Large intestine (tissue), 3 donors: ENCODE results near the gene MBTD1. TPM values are rescaled to one million over a fixed set of nuclear protein-coding genes. Genes with fewer than 3 reads are reported as not detected.
A peak's percentile ranks its signal among the peaks of the same experiment; 100 is the strongest.

Experiments
- DNase-seq, 2 donors: peaks; one replicate each; pipeline versions ENCODE4 v3.0.0 to v3.0.0-alpha.2; 2013
- H3K27ac ChIP-seq: one replicate; pipeline ENCODE4 v1.5.1; 2013; ENCODE audit warnings: low read length
- H3K27me3 ChIP-seq: 2 replicates; pipeline ENCODE4 v1.6.1; 2013; ENCODE audit warnings: low read length; ENCODE audit not compliant: control insufficient read depth, insufficient read depth
- H3K36me3 ChIP-seq: 2 replicates; pipeline ENCODE4 v1.6.1; 2013; ENCODE audit warnings: low read length; ENCODE audit not compliant: control insufficient read depth, insufficient read depth
- H3K4me1 ChIP-seq: one replicate; pipeline ENCODE4 v1.6.1; 2013; ENCODE audit warnings: low read length; ENCODE audit not compliant: control insufficient read depth, insufficient read depth
- H3K4me3 ChIP-seq: one replicate; pipeline ENCODE4 v1.5.1; 2013; ENCODE audit warnings: low read length
- H3K9me3 ChIP-seq: one replicate; pipeline ENCODE4 v1.6.1; 2013; ENCODE audit warnings: mild to moderate bottlenecking, low read depth, low read length, moderate library complexity; ENCODE audit not compliant: control insufficient read depth
- WGBS: methylation state at CpG from one replicate; pipeline ENCODE4 v1.1.5; 2013; ENCODE audit warnings: low lambda C conversion rate; ENCODE audit not compliant: insufficient coverage; 5-methylcytosine and 5-hydroxymethylcytosine counted together
- polyA plus RNA-seq: library from polyadenylated mRNA; unstranded; fragments of 120-200 nt; gene quantifications from one replicate; pipeline ENCODE4 v1.2.1, GENCODE V29; 2013

MBTD1 gene
- polyA plus RNA-seq, 1 donor, result 28.0 TPM

- WGBS, result 42% methylated on average over 2 of the region's 6 CpGs
- Histone ChIP-seq H3K27ac (peak overlapping the region; percentile 32), H3K4me3 (no peak overlapping the region), H3K27me3 (no peaks in the 10 kb centered on the region), H3K36me3 (peaks cover 20% of the 10 kb centered on the region), H3K9me3 (no peaks in the 10 kb centered on the region), H3K4me1 (peaks cover 11% of the 10 kb centered on the region)
- DNase-seq, result peak in 1 of 2 donors; percentile 45
These were observed 4.2 kb downstream of the MBTD1 start for GRCh38 chr17:51255673-51256072.

GRCh38 chr17:51251010-51251409 lies 8.8 kb downstream of the MBTD1 start:
- no peak for DNase-seq
- H3K27me3 ChIP-seq, result no peaks in the 10 kb centered on the region
- no peak overlapping the region for H3K4me3 ChIP-seq
- peaks cover 16% of the 10 kb centered on the region for H3K36me3 ChIP-seq
- no peak overlapping the region for H3K27ac ChIP-seq
- no peaks in the 10 kb centered on the region for H3K4me1 ChIP-seq
- no peaks in the 10 kb centered on the region for H3K9me3 ChIP-seq

- no CpG with 5 or more reads among the region's 3 CpGs for WGBS
- peaks cover 16% of the 10 kb centered on the region for H3K36me3 ChIP-seq
- no peak overlapping the region for H3K4me3 ChIP-seq
- H3K4me1 ChIP-seq, result no peaks in the 10 kb centered on the region
- DNase-seq, result no peak
- H3K27me3 ChIP-seq, result no peaks in the 10 kb centered on the region
- H3K27ac ChIP-seq, result no peak overlapping the region
- no peaks in the 10 kb centered on the region for H3K9me3 ChIP-seq
These were observed 9.5 kb downstream of the MBTD1 start for GRCh38 chr17:51250314-51250840.

GRCh38 chr17:51245535-51245934 lies 14.3 kb downstream of the MBTD1 start:
- H3K27me3 ChIP-seq, result no peaks in the 10 kb centered on the region
- H3K27ac ChIP-seq, result no peak overlapping the region
- no peak for DNase-seq
- no peaks in the 10 kb centered on the region for H3K9me3 ChIP-seq
- H3K36me3 ChIP-seq, result no peaks in the 10 kb centered on the region
- no peak overlapping the region for H3K4me3 ChIP-seq
- no peaks in the 10 kb centered on the region for H3K4me1 ChIP-seq
- WGBS, result no CpG with 5 or more reads among the region's 1 CpG

GRCh38 chr17:51244041-51244440 lies 15.8 kb downstream of the MBTD1 start:
- WGBS, result 83% methylated on average over 1 of the region's 4 CpGs
- Histone ChIP-seq H3K36me3 (no peaks in the 10 kb centered on the region), H3K4me1 (no peaks in the 10 kb centered on the region), H3K27ac (no peak overlapping the region), H3K4me3 (no peak overlapping the region), H3K9me3 (no peaks in the 10 kb centered on the region), H3K27me3 (no peaks in the 10 kb centered on the region)
- no peak for DNase-seq

- WGBS, result no CpG with 5 or more reads among the region's 2 CpGs
- no peak overlapping the region for H3K27ac ChIP-seq
- no peak for DNase-seq
- H3K4me1 ChIP-seq, result no peaks in the 10 kb centered on the region
- no peak overlapping the region for H3K4me3 ChIP-seq
- H3K27me3 ChIP-seq, result no peaks in the 10 kb centered on the region
- no peaks in the 10 kb centered on the region for H3K9me3 ChIP-seq
- H3K36me3 ChIP-seq, result peaks cover 4% of the 10 kb centered on the region
These were observed 19.6 kb downstream of the MBTD1 start for GRCh38 chr17:51240275-51240674.

- Histone ChIP-seq H3K4me1 (no peaks in the 10 kb centered on the region), H3K27ac (no peak overlapping the region), H3K4me3 (no peak overlapping the region), H3K27me3 (no peaks in the 10 kb centered on the region), H3K36me3 (peaks cover 4% of the 10 kb centered on the region), H3K9me3 (no peaks in the 10 kb centered on the region)
- 89% methylated on average over 5 of the region's 6 CpGs for WGBS
- no peak for DNase-seq
These were observed 21.5 kb downstream of the MBTD1 start for GRCh38 chr17:51238255-51238887.

- WGBS, result 100% methylated on average over 3 of the region's 6 CpGs
- Histone ChIP-seq H3K4me3 (no peak overlapping the region), H3K9me3 (no peaks in the 10 kb centered on the region), H3K36me3 (peaks cover 8% of the 10 kb centered on the region), H3K4me1 (no peaks in the 10 kb centered on the region), H3K27me3 (no peaks in the 10 kb centered on the region), H3K27ac (no peak overlapping the region)
- no peak for DNase-seq
These were observed 25.7 kb downstream of the MBTD1 start for GRCh38 chr17:51234162-51234561.

GRCh38 chr17:51231999-51232398 lies 27.9 kb downstream of the MBTD1 start:
- Histone ChIP-seq H3K9me3 (no peaks in the 10 kb centered on the region), H3K4me3 (no peak overlapping the region), H3K36me3 (peaks cover 4% of the 10 kb centered on the region), H3K27ac (no peak overlapping the region), H3K27me3 (no peaks in the 10 kb centered on the region), H3K4me1 (no peaks in the 10 kb centered on the region)
- DNase-seq, result no peak
- 80% methylated on average over 2 of the region's 4 CpGs for WGBS

GRCh38 chr17:51230306-51230705 lies 29.5 kb downstream of the MBTD1 start:
- Histone ChIP-seq H3K27ac (no peak overlapping the region), H3K36me3 (peaks cover 4% of the 10 kb centered on the region), H3K4me1 (no peaks in the 10 kb centered on the region), H3K27me3 (no peaks in the 10 kb centered on the region), H3K4me3 (no peak overlapping the region), H3K9me3 (no peaks in the 10 kb centered on the region)
- DNase-seq, result no peak
- 80% methylated on average over 1 of the region's 4 CpGs for WGBS

- no peak overlapping the region for H3K4me3 ChIP-seq
- H3K27ac ChIP-seq, result no peak overlapping the region
- no CpG with 5 or more reads among the region's 3 CpGs for WGBS
- H3K27me3 ChIP-seq, result no peaks in the 10 kb centered on the region
- H3K9me3 ChIP-seq, result no peaks in the 10 kb centered on the region
- H3K4me1 ChIP-seq, result no peaks in the 10 kb centered on the region
- no peak for DNase-seq
- H3K36me3 ChIP-seq, result peaks cover 4% of the 10 kb centered on the region
These were observed 30.0 kb downstream of the MBTD1 start for GRCh38 chr17:51229889-51230288.
